Stimulated activated CD4-positive, alpha-beta T cell treated with anti-CD3 and anti-CD28 coated beads, TNF-alpha, amount 100 ng/mL, for 4 hours (primary cell): Measurements from ENCODE around the gene RHOT2.
A peak's percentile ranks its signal among the peaks of the same experiment; 100 is the strongest.
"Not testable (repeated sequence)": the region's sequence is repeated elsewhere in the genome, so short reads cannot be mapped to it uniquely, and the experiment has no call there.

Source experiments
- DNase-seq, 3 experiments: peaks; one replicate each; pipeline ENCODE4 v3.0.0-alpha.2; 2020; ENCODE audit warnings: low read depth in 3 of 3

RHOT2 gene

GRCh38 chr16:698911-699671 is 31.2 kb downstream of the RHOT2 start:
- no peak for DNase-seq

GRCh38 chr16:700684-701584 is 33.0 kb downstream of the RHOT2 start:
- DNase-seq, result no peak

- no peak for DNase-seq
Observed at GRCh38 chr16:702341-702740, 34.4 kb downstream of the RHOT2 start.

- no peak for DNase-seq
Observed at GRCh38 chr16:703406-703805, 35.5 kb downstream of the RHOT2 start.

GRCh38 chr16:704047-704446 is 36.1 kb downstream of the RHOT2 start:
- DNase-seq, result no peak

- no peak for DNase-seq
Observed at GRCh38 chr16:704552-705380, 36.8 kb downstream of the RHOT2 start.

GRCh38 chr16:705431-706188 is 37.7 kb downstream of the RHOT2 start, which contains the start of gene FBXL16:
TSS of gene FBXL16 (minus strand) at chr16:705801. CDS start at chr16:697405, 8,396 bp downstream.
- DNase-seq, result no peak

GRCh38 chr16:706189-707061 is 38.5 kb downstream of the RHOT2 start:
- no peak for DNase-seq

GRCh38 chr16:707062-707538 is 39.2 kb downstream of the RHOT2 start:
- no peak for DNase-seq

GRCh38 chr16:708019-708418 is 40.1 kb downstream of the RHOT2 start:
- DNase-seq, result no peak

GRCh38 chr16:708959-709358 is 41.0 kb downstream of the RHOT2 start:
- no peak for DNase-seq

- DNase-seq, result no peak
Observed at GRCh38 chr16:709566-710499, 41.9 kb downstream of the RHOT2 start.

GRCh38 chr16:710500-711075 is 42.7 kb downstream of the RHOT2 start:
- no peak for DNase-seq

GRCh38 chr16:711084-711483 is 43.2 kb downstream of the RHOT2 start:
- no peak for DNase-seq

- peak; percentile 53 to 80 (median 57) for DNase-seq
Observed at GRCh38 chr16:711548-712320, 43.8 kb downstream of the RHOT2 start.

- not testable (repeated sequence) for DNase-seq
Observed at GRCh38 chr16:712740-713250, 44.9 kb downstream of the RHOT2 start.

- no peak for DNase-seq
Observed at GRCh38 chr16:714079-714478, 46.1 kb downstream of the RHOT2 start.
